K562 (cell line): Measurements from ENCODE around the gene CLIP2. TPM values are rescaled to one million over a fixed set of nuclear protein-coding genes. Genes with fewer than 3 reads are reported as not detected.

ENCODE experiments used
- ATAC-seq: fragments of 200-7000 bp; cut with Tn5 transposase; 3 replicates; pipeline ENCODE4 v1.9.1; 2020; ENCODE audit warnings: moderate library complexity
- BruUV-seq: library from RNA; stranded (reverse); fragments of 400-500 nt; replicated peaks from 2 replicates; lab custom pipeline; 2021; lab: Mats Ljungman, UMichigan
- CTCF ChIA-PET: fragments of 300-600 bp; formaldehyde crosslinking; extraction: SDS; loops from one replicate; lab custom pipeline; 2021; ENCODE audit warnings: low intra/inter-chr PET ratio; lab: Yijun Ruan, JAX
- POLR2A ChIA-PET: fragments of 300-600, 350-650 bp; sonication (Branson Sonifier 250); formaldehyde crosslinking; extraction: SDS; loops from one replicate; lab custom pipeline; 2021; ENCODE audit warnings: antibody characterized with exemption, inconsistent platforms; lab: Yijun Ruan, JAX
- DNase-seq, 4 experiments: peaks; one replicate each; pipeline versions ENCODE4 v3.0.0 to v3.0.0-alpha.2; 2011 to 2018; ENCODE audit warnings: low spot score in 3 of 4, mixed read lengths in 3 of 4; ENCODE audit errors: extremely low read depth in 1 of 4
- FAIRE-seq: peaks from 2 replicates; lab custom pipeline; 2011; peaks lifted over from hg19 to GRCh38; lab: Jason Lieb, UNC
- H2AFZ ChIP-seq: 2 replicates; pipeline ENCODE4 v1.6.0; 2011; ENCODE audit warnings: low read depth, low read length, control low read depth, inconsistent platforms
- H3K27ac ChIP-seq: fragments of 200-600 bp; 3 replicates; pipeline ENCODE4 v1.8.0; 2011; ENCODE audit warnings: low read depth, mild to moderate bottlenecking, control low read depth, inconsistent platforms, low read length, moderate library complexity, mixed read lengths; ENCODE audit errors: extremely low read depth
- H3K27me3 ChIP-seq, 2 experiments: fragments of 300-600 bp in 1 of 2; 2 replicates in 1 of 2; 3 replicates in 1 of 2; pipeline versions ENCODE4 v1.6.0 to v1.8.0; 2011; ENCODE audit warnings: inconsistent platforms in 2 of 2, low read length in 2 of 2, mild to moderate bottlenecking in 1 of 2, mixed read lengths in 1 of 2, moderate library complexity in 1 of 2; ENCODE audit not compliant: control insufficient read depth in 2 of 2, insufficient read depth in 2 of 2
- H3K36me3 ChIP-seq: fragments of 300-600 bp; 3 replicates; pipeline ENCODE4 v1.8.0; 2011; ENCODE audit warnings: mild to moderate bottlenecking, low read length, inconsistent platforms; ENCODE audit not compliant: control insufficient read depth, insufficient read depth
- H3K4me1 ChIP-seq, 2 experiments: fragments of 200-600 bp in 1 of 2; replicated peaks in 1 of 2; 2 replicates in 1 of 2; 3 replicates in 1 of 2; pipeline versions ENCODE4 v1.5.1 to v1.8.0; 2011; ENCODE audit warnings: inconsistent platforms in 2 of 2, low read length in 2 of 2, mild to moderate bottlenecking in 1 of 2, mixed read lengths in 1 of 2, moderate library complexity in 1 of 2; ENCODE audit not compliant: control insufficient read depth in 2 of 2, insufficient read depth in 2 of 2
- H3K4me2 ChIP-seq: 2 replicates; pipeline ENCODE4 v1.6.1; 2011; ENCODE audit warnings: low read length, control low read depth, inconsistent platforms, mixed read lengths; ENCODE audit not compliant: insufficient read depth
- H3K4me3 ChIP-seq: fragments of 200-600 bp; sonication (generic), shearing (Covaris generic); 2 replicates; pipeline ENCODE4 v1.5.1; 2016; ENCODE audit warnings: control low read depth, inconsistent platforms
- H3K79me2 ChIP-seq: fragments of 200-600 bp; 3 replicates; pipeline ENCODE4 v1.8.0; 2011; ENCODE audit warnings: low read length, inconsistent platforms; ENCODE audit not compliant: control insufficient read depth, insufficient read depth
- H3K9ac ChIP-seq, 2 experiments: 2 replicates each; pipeline versions ENCODE4 v1.6.0 to v1.6.1; 2011; ENCODE audit warnings: low read depth in 2 of 2, low read length in 2 of 2, control low read depth in 1 of 2, inconsistent platforms in 1 of 2, mild to moderate bottlenecking in 1 of 2, mixed read lengths in 1 of 2; ENCODE audit not compliant: insufficient read depth in 1 of 2
- H3K9me1 ChIP-seq: one replicate; pipeline ENCODE4 v1.6.0; 2011; ENCODE audit warnings: inconsistent platforms, mild to moderate bottlenecking, low read length, moderate library complexity; ENCODE audit not compliant: control insufficient read depth, insufficient read depth
- H3K9me3 ChIP-seq: replicated peaks from 2 replicates; pipeline ENCODE4 v1.5.1; 2011; ENCODE audit warnings: low read depth, low read length, inconsistent platforms; ENCODE audit not compliant: control insufficient read depth, insufficient read depth
- H4K20me1 ChIP-seq: replicated peaks from 2 replicates; pipeline ENCODE4 v1.6.1; 2011; ENCODE audit warnings: low read length, inconsistent platforms, mixed read lengths; ENCODE audit not compliant: control insufficient read depth, insufficient read depth
- ARNT ChIP-seq, 2 experiments: fragments of 450-650 bp; IDR thresholded peaks; 2 replicates each; pipeline ENCODE4 v1.6.1; 2016; ENCODE audit warnings: mild to moderate bottlenecking in 1 of 2
- BHLHE40 ChIP-seq: IDR thresholded peaks from 2 replicates; pipeline ENCODE4 v1.6.1; 2011; ENCODE audit warnings: low read length, improper control_type of control experiment
- BRF1 ChIP-seq: IDR thresholded peaks from 3 replicates; pipeline ENCODE4 v1.6.1; 2011; ENCODE audit warnings: borderline replicate concordance, mild to moderate bottlenecking; ENCODE audit not compliant: insufficient read length; ENCODE audit errors: extremely low read depth
- CEBPB ChIP-seq: fragments of 450-650 bp; IDR thresholded peaks from 2 replicates; pipeline ENCODE4 v1.6.1; 2016; ENCODE audit warnings: missing genetic modification characterization, missing compliant biosample characterization
- FOS ChIP-seq: IDR thresholded peaks from 3 replicates; pipeline ENCODE4 v1.6.1; 2011; ENCODE audit not compliant: insufficient read length; ENCODE audit errors: extremely low read depth
- LCOR ChIP-seq: sonication (generic); formaldehyde crosslinking; IDR thresholded peaks from 2 replicates; pipeline ENCODE4 v1.8.0; 2022; ENCODE audit warnings: mild to moderate bottlenecking, missing genetic modification reagents
- MXD1 ChIP-seq: fragments of 250-450 bp; sonication (Bioruptor Pico); IDR thresholded peaks from 2 replicates; pipeline ENCODE4 v1.8.0; 2021; ENCODE audit warnings: borderline replicate concordance, mild to moderate bottlenecking, moderate library complexity; ENCODE audit not compliant: poor library complexity, severe bottlenecking
- NONO ChIP-seq, 2 experiments: fragments of 200-400 bp in 1 of 2; fragments of 450-650 bp in 1 of 2; formaldehyde crosslinking in 1 of 2; IDR thresholded peaks; 2 replicates each; pipeline ENCODE4 v1.6.1; 2017; ENCODE audit warnings: low read depth in 2 of 2, mild to moderate bottlenecking in 2 of 2, moderate library complexity in 2 of 2, low read length in 1 of 2
- PCBP1 ChIP-seq: fragments of 200-400 bp; formaldehyde crosslinking; IDR thresholded peaks from 2 replicates; pipeline ENCODE4 v1.6.1; 2018; ENCODE audit warnings: mild to moderate bottlenecking, low read depth, low read length; ENCODE audit not compliant: poor library complexity, severe bottlenecking
- SMARCA5 ChIP-seq: fragments of 450-650 bp; IDR thresholded peaks from 2 replicates; pipeline ENCODE4 v1.6.1; 2016
- ZC3H8 ChIP-seq: fragments of 450-650 bp; IDR thresholded peaks from 2 replicates; pipeline ENCODE4 v1.6.1; 2017
- ZNF124 ChIP-seq: sonication (generic); formaldehyde crosslinking; IDR thresholded peaks from 2 replicates; pipeline ENCODE4 v1.8.1; 2022; ENCODE audit warnings: missing genetic modification reagents
- ZNF175 ChIP-seq: fragments of 200-800 bp; sonication (Bioruptor generic); IDR thresholded peaks from 2 replicates; pipeline ENCODE4 v1.6.1; 2016; ENCODE audit warnings: low read depth, mild to moderate bottlenecking, missing genetic modification characterization, missing compliant biosample characterization
- ZNF408 ChIP-seq: fragments of 250-450 bp; sonication (Bioruptor Pico); IDR thresholded peaks from 2 replicates; pipeline ENCODE4 v1.4.0; 2020; ENCODE audit warnings: low read depth, mild to moderate bottlenecking, moderate library complexity
- WGBS: fragments of 100-300 bp; shearing (Covaris generic); methylation state at CpG from one replicate; pipeline ENCODE4 v1.1.6; 2016; ENCODE audit warnings: low coverage, mixed read lengths; ENCODE audit not compliant: insufficient coverage; ENCODE audit errors: missing lambda C conversion rate; 5-methylcytosine and 5-hydroxymethylcytosine counted together
- in situ Hi-C: fragments of 300-500 bp; cut with MboI; formaldehyde crosslinking; loops from 4 replicates; pipeline ENCODE4 v1.15.0; 2018; ENCODE audit warnings: inconsistent platforms, mixed read lengths
- intact Hi-C: fragments of 100-400 bp; cut with micrococcal nuclease; formaldehyde crosslinking; loops from 2 replicates; pipeline ENCODE4 v1.14.2; 2022
- polyA plus RNA-seq, 8 experiments: library from polyadenylated mRNA; depleted of rRNA in 4 of 8; stranded (reverse) in 5 of 8; unstranded in 3 of 8; fragments of >200 nt; fragmentation: Nextera tagmentation in 2 of 8; fragmentation: Illumina TruSeq in 1 of 8; extraction: Ambion mirVana in 2 of 8; extraction: Trizol in 1 of 8; gene quantifications; 2 replicates each; pipeline versions ENCODE4 v1.2.1 to v1.2.3, GENCODE V29; 2011 to 2014; ENCODE audit warnings: inconsistent platforms in 1 of 8, missing spikeins in 1 of 8
- total RNA-seq, 7 experiments: library from RNA; depleted of rRNA in 6 of 7; stranded (reverse); fragments of >200 nt in 6 of 7; fragmentation: Illumina TruSeq in 2 of 7; extraction: Trizol in 2 of 7; gene quantifications; 2 replicates each; pipeline versions ENCODE4 v1.2.1 to v1.2.3, GENCODE V29; 2011 to 2021; ENCODE audit warnings: low replicate concordance in 1 of 7
- TF ChIP-seq, protein P1 (sequence below): sonication (generic); formaldehyde crosslinking; IDR thresholded peaks from 2 replicates; pipeline ENCODE4 v1.9.0; 2022; ENCODE audit warnings: mild to moderate bottlenecking, missing genetic modification reagents
- TF ChIP-seq, protein P2 (sequence below): sonication (generic); formaldehyde crosslinking; IDR thresholded peaks from 2 replicates; pipeline ENCODE4 v1.8.0; 2022; ENCODE audit warnings: mild to moderate bottlenecking, missing genetic modification reagents

CLIP2 gene
- total and polyA plus RNA-seq, 9 of the 15 experiments (the other 6 are each of a cell fraction or from before 2014, with no cell fraction given), result 0.07 to 5.4 (median 2.1) TPM

- TF ChIP-seq, protein P1, sequence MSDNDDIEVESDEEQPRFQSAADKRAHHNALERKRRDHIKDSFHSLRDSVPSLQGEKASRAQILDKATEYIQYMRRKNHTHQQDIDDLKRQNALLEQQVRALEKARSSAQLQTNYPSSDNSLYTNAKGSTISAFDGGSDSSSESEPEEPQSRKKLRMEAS (CRISPR knock-in tag), result no peak
- TF ChIP-seq ZNF124 (CRISPR knock-in tag) (no peak), LCOR (no peak), PCBP1 (no peak), NONO (IDR thresholded peaks at IDR 0.05; ENCODE audit: low read depth in 2 of 2, low read length in 1 of 2) (no peak), BRF1 (no peak)
Measured at GRCh38 chr7:74258639-74259038, 30.6 kb upstream of the CLIP2 start (continued).

GRCh38 chr7:74262639-74263398 lies 26.4 kb upstream of the CLIP2 start:
- Histone ChIP-seq H3K4me2 (no peak overlapping the region), H3K9me1 (no peaks in the 10 kb centered on the region), H3K36me3 (no peaks in the 10 kb centered on the region)
- TF ChIP-seq ZNF408 (CRISPR knock-in tag) (no peak), ARNT (IDR thresholded peaks at IDR 0.05) (no peak), ZC3H8 (no peak), CEBPB (tag) (no peak), ZNF175 (CRISPR knock-in tag) (no peak), SMARCA5 (no peak), BHLHE40 (no peak), MXD1 (CRISPR knock-in tag) (no peak), FOS (no peak), BRF1 (no peak)
- TF ChIP-seq, protein P2, sequence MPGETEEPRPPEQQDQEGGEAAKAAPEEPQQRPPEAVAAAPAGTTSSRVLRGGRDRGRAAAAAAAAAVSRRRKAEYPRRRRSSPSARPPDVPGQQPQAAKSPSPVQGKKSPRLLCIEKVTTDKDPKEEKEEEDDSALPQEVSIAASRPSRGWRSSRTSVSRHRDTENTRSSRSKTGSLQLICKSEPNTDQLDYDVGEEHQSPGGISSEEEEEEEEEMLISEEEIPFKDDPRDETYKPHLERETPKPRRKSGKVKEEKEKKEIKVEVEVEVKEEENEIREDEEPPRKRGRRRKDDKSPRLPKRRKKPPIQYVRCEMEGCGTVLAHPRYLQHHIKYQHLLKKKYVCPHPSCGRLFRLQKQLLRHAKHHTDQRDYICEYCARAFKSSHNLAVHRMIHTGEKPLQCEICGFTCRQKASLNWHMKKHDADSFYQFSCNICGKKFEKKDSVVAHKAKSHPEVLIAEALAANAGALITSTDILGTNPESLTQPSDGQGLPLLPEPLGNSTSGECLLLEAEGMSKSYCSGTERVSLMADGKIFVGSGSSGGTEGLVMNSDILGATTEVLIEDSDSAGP (CRISPR knock-in tag), result no peak
- TF ChIP-seq, all 486 proteins: peak for 0
- ChIA-PET POLR2A (interaction anchor here (1.4 to 2.0 kb wide), 2 partner anchors 8 to 16 kb away, joined by 5 to 8 read pairs; partner anchors contain the start of gene RFC2), CTCF (no interaction called here)
- Histone ChIP-seq H3K9ac (peak overlapping the region in 1 of 2 experiments; percentile 55; a peak in 1 of 4 replicates), H3K27ac (no peak overlapping the region), H3K4me1 (peaks cover 0 to 3% of the 10 kb centered on the region in 2 experiments; a peak in 2 of 5 replicates), H3K9me3 (no peaks in the 10 kb centered on the region), H3K79me2 (no peaks in the 10 kb centered on the region), H3K27me3 (no peaks in the 10 kb centered on the region; a peak in 1 of 5 replicates), H4K20me1 (no peaks in the 10 kb centered on the region), H3K4me3 (no peak overlapping the region), H2AFZ (no peak overlapping the region)
- no peak for FAIRE-seq
- in situ Hi-C loops (loop anchor here (5.0 kb wide), 1 partner anchor 34 kb away; no protein-coding TSS in a partner anchor), intact Hi-C loops (no loop called here)
- WGBS, result 51% methylated on average over 20 of the region's 20 CpGs
- no peak for ATAC-seq
- BruUV-seq, result no TSS peak
- DNase-seq, result peak in 1 of 4 experiments; percentile 4
